K562 (cell line): ENCODE results near the gene NRCAM. TPM values are rescaled to one million over a fixed set of nuclear protein-coding genes. Genes with fewer than 3 reads are reported as not detected.

Experiments
- ATAC-seq: fragments of 200-7000 bp; cut with Tn5 transposase; 3 replicates; pipeline ENCODE4 v1.9.1; 2020; ENCODE audit warnings: moderate library complexity
- BruUV-seq: library from RNA; stranded (reverse); fragments of 400-500 nt; replicated peaks from 2 replicates; lab custom pipeline; 2021; lab: Mats Ljungman, UMichigan
- CTCF ChIA-PET: fragments of 300-600 bp; formaldehyde crosslinking; extraction: SDS; loops from one replicate; lab custom pipeline; 2021; ENCODE audit warnings: low intra/inter-chr PET ratio; lab: Yijun Ruan, JAX
- POLR2A ChIA-PET: fragments of 300-600, 350-650 bp; sonication (Branson Sonifier 250); formaldehyde crosslinking; extraction: SDS; loops from one replicate; lab custom pipeline; 2021; ENCODE audit warnings: antibody characterized with exemption, inconsistent platforms; lab: Yijun Ruan, JAX
- DNase-seq, 4 experiments: peaks; one replicate each; pipeline versions ENCODE4 v3.0.0 to v3.0.0-alpha.2; 2011 to 2018; ENCODE audit warnings: low spot score in 3 of 4, mixed read lengths in 3 of 4; ENCODE audit errors: extremely low read depth in 1 of 4
- FAIRE-seq: peaks from 2 replicates; lab custom pipeline; 2011; peaks lifted over from hg19 to GRCh38; lab: Jason Lieb, UNC
- H2AFZ ChIP-seq: 2 replicates; pipeline ENCODE4 v1.6.0; 2011; ENCODE audit warnings: low read depth, low read length, control low read depth, inconsistent platforms
- H3K27ac ChIP-seq: fragments of 200-600 bp; 3 replicates; pipeline ENCODE4 v1.8.0; 2011; ENCODE audit warnings: low read depth, mild to moderate bottlenecking, control low read depth, inconsistent platforms, low read length, moderate library complexity, mixed read lengths; ENCODE audit errors: extremely low read depth
- H3K27me3 ChIP-seq, 2 experiments: fragments of 300-600 bp in 1 of 2; 2 replicates in 1 of 2; 3 replicates in 1 of 2; pipeline versions ENCODE4 v1.6.0 to v1.8.0; 2011; ENCODE audit warnings: inconsistent platforms in 2 of 2, low read length in 2 of 2, mild to moderate bottlenecking in 1 of 2, mixed read lengths in 1 of 2, moderate library complexity in 1 of 2; ENCODE audit not compliant: control insufficient read depth in 2 of 2, insufficient read depth in 2 of 2
- H3K36me3 ChIP-seq: fragments of 300-600 bp; 3 replicates; pipeline ENCODE4 v1.8.0; 2011; ENCODE audit warnings: mild to moderate bottlenecking, low read length, inconsistent platforms; ENCODE audit not compliant: control insufficient read depth, insufficient read depth
- H3K4me1 ChIP-seq, 2 experiments: fragments of 200-600 bp in 1 of 2; replicated peaks in 1 of 2; 2 replicates in 1 of 2; 3 replicates in 1 of 2; pipeline versions ENCODE4 v1.5.1 to v1.8.0; 2011; ENCODE audit warnings: inconsistent platforms in 2 of 2, low read length in 2 of 2, mild to moderate bottlenecking in 1 of 2, mixed read lengths in 1 of 2, moderate library complexity in 1 of 2; ENCODE audit not compliant: control insufficient read depth in 2 of 2, insufficient read depth in 2 of 2
- H3K4me2 ChIP-seq: 2 replicates; pipeline ENCODE4 v1.6.1; 2011; ENCODE audit warnings: low read length, control low read depth, inconsistent platforms, mixed read lengths; ENCODE audit not compliant: insufficient read depth
- H3K4me3 ChIP-seq: fragments of 200-600 bp; sonication (generic), shearing (Covaris generic); 2 replicates; pipeline ENCODE4 v1.5.1; 2016; ENCODE audit warnings: control low read depth, inconsistent platforms
- H3K79me2 ChIP-seq: fragments of 200-600 bp; 3 replicates; pipeline ENCODE4 v1.8.0; 2011; ENCODE audit warnings: low read length, inconsistent platforms; ENCODE audit not compliant: control insufficient read depth, insufficient read depth
- H3K9ac ChIP-seq, 2 experiments: 2 replicates each; pipeline versions ENCODE4 v1.6.0 to v1.6.1; 2011; ENCODE audit warnings: low read depth in 2 of 2, low read length in 2 of 2, control low read depth in 1 of 2, inconsistent platforms in 1 of 2, mild to moderate bottlenecking in 1 of 2, mixed read lengths in 1 of 2; ENCODE audit not compliant: insufficient read depth in 1 of 2
- H3K9me1 ChIP-seq: one replicate; pipeline ENCODE4 v1.6.0; 2011; ENCODE audit warnings: inconsistent platforms, mild to moderate bottlenecking, low read length, moderate library complexity; ENCODE audit not compliant: control insufficient read depth, insufficient read depth
- H3K9me3 ChIP-seq: replicated peaks from 2 replicates; pipeline ENCODE4 v1.5.1; 2011; ENCODE audit warnings: low read depth, low read length, inconsistent platforms; ENCODE audit not compliant: control insufficient read depth, insufficient read depth
- H4K20me1 ChIP-seq: replicated peaks from 2 replicates; pipeline ENCODE4 v1.6.1; 2011; ENCODE audit warnings: low read length, inconsistent platforms, mixed read lengths; ENCODE audit not compliant: control insufficient read depth, insufficient read depth
- ARID2 ChIP-seq: fragments of 450-650 bp; IDR thresholded peaks from 2 replicates; pipeline ENCODE4 v1.6.1; 2017; ENCODE audit warnings: antibody characterized with exemption, mild to moderate bottlenecking
- GATAD2B ChIP-seq: fragments of 450-650 bp; IDR thresholded peaks from 2 replicates; pipeline ENCODE4 v1.6.1; 2017; ENCODE audit warnings: mild to moderate bottlenecking, borderline replicate concordance
- MECOM ChIP-seq: fragments of 250-450 bp; sonication (Bioruptor Pico); IDR thresholded peaks from 2 replicates; pipeline ENCODE4 v1.8.0; 2022; ENCODE audit warnings: inconsistent platforms
- MIER1 ChIP-seq: fragments of 450-650 bp; IDR thresholded peaks from 2 replicates; pipeline ENCODE4 v1.6.1; 2016; ENCODE audit warnings: antibody characterized with exemption, mild to moderate bottlenecking, low read depth
- RHOXF2B ChIP-seq: fragments of 250-450 bp; sonication (Bioruptor Pico); conservative IDR thresholded peaks from 2 replicates; pipeline ENCODE4 v1.5.1; 2021
- TFAM ChIP-seq: fragments of 250-450 bp; sonication (Bioruptor Pico); conservative IDR thresholded peaks from 2 replicates; pipeline ENCODE4 v1.5.0; 2021; ENCODE audit warnings: mild to moderate bottlenecking, moderate library complexity
- WHSC1 ChIP-seq: IDR thresholded peaks from one replicate; pipeline ENCODE4 v1.6.1; 2012; ENCODE audit warnings: low read length, control low read depth, inconsistent platforms
- ZNF740 ChIP-seq, 3 experiments: fragments of 200-800 bp in 1 of 3; sonication (Bioruptor generic) in 1 of 3; sonication (generic) in 1 of 3; formaldehyde crosslinking in 1 of 3; IDR thresholded peaks; 2 replicates each; pipeline versions ENCODE4 v1.6.1 to v1.8.0; 2016 to 2022; ENCODE audit warnings: mild to moderate bottlenecking in 2 of 3, missing compliant biosample characterization in 2 of 3, missing genetic modification characterization in 2 of 3, missing genetic modification reagents in 1 of 3
- WGBS: fragments of 100-300 bp; shearing (Covaris generic); methylation state at CpG from one replicate; pipeline ENCODE4 v1.1.6; 2016; ENCODE audit warnings: low coverage, mixed read lengths; ENCODE audit not compliant: insufficient coverage; ENCODE audit errors: missing lambda C conversion rate; 5-methylcytosine and 5-hydroxymethylcytosine counted together
- in situ Hi-C: fragments of 300-500 bp; cut with MboI; formaldehyde crosslinking; loops from 4 replicates; pipeline ENCODE4 v1.15.0; 2018; ENCODE audit warnings: inconsistent platforms, mixed read lengths
- intact Hi-C: fragments of 100-400 bp; cut with micrococcal nuclease; formaldehyde crosslinking; loops from 2 replicates; pipeline ENCODE4 v1.14.2; 2022
- polyA plus RNA-seq, 8 experiments: library from polyadenylated mRNA; depleted of rRNA in 4 of 8; stranded (reverse) in 5 of 8; unstranded in 3 of 8; fragments of >200 nt; fragmentation: Nextera tagmentation in 2 of 8; fragmentation: Illumina TruSeq in 1 of 8; extraction: Ambion mirVana in 2 of 8; extraction: Trizol in 1 of 8; gene quantifications; 2 replicates each; pipeline versions ENCODE4 v1.2.1 to v1.2.3, GENCODE V29; 2011 to 2014; ENCODE audit warnings: inconsistent platforms in 1 of 8, missing spikeins in 1 of 8
- total RNA-seq, 7 experiments: library from RNA; depleted of rRNA in 6 of 7; stranded (reverse); fragments of >200 nt in 6 of 7; fragmentation: Illumina TruSeq in 2 of 7; extraction: Trizol in 2 of 7; gene quantifications; 2 replicates each; pipeline versions ENCODE4 v1.2.1 to v1.2.3, GENCODE V29; 2011 to 2021; ENCODE audit warnings: low replicate concordance in 1 of 7

NRCAM gene
- total and polyA plus RNA-seq, 9 of the 15 experiments (the other 6 are each of a cell fraction or from before 2014, with no cell fraction given), result 0.03 to 0.54 (median 0.12) TPM; not detected in 1

GRCh38 chr7:108367946-108368345 lies 88.3 kb downstream of the NRCAM start:
- no peaks in the 10 kb centered on the region for H3K9me1 ChIP-seq
- TF ChIP-seq ARID2, result no peak
- no peak for TF ChIP-seq ZNF740 (CRISPR knock-in tag; IDR thresholded peaks at IDR 0.05)
- TF ChIP-seq ZNF740 (tag; IDR thresholded peaks at IDR 0.05), result 0 out of 4 replicates have a peak, but pooled peaks of 1 of the 2 experiments have one; percentile 42
- TF ChIP-seq MECOM (CRISPR knock-in tag), result no peak
- TF ChIP-seq GATAD2B, result no peak
- TF ChIP-seq MIER1, result no peak
- no peak for TF ChIP-seq TFAM (CRISPR knock-in tag)
- TF ChIP-seq RHOXF2B (CRISPR knock-in tag), result no peak
- no peak for TF ChIP-seq WHSC1
- peaks cover 4 to 5% of the 10 kb centered on the region in 2 experiments; a peak in 1 of 5 replicates for H3K27me3 ChIP-seq
- H3K27ac ChIP-seq, result no peak overlapping the region
- FAIRE-seq (no peak), DNase-seq (peak in 1 of 4 experiments; percentile 15), ATAC-seq (no peak)
- BruUV-seq, result no TSS peak
- no peak overlapping the region for H3K9ac ChIP-seq
- CTCF ChIA-PET, result no interaction called here
- no peaks in the 10 kb centered on the region for H3K79me2 ChIP-seq
- 4% methylated on average over 6 of the region's 6 CpGs for WGBS
- H3K4me2 ChIP-seq, result no peak overlapping the region
- no peaks in the 10 kb centered on the region for H4K20me1 ChIP-seq
- no peaks in the 10 kb centered on the region for H3K9me3 ChIP-seq
- intact Hi-C loops (loop anchor here (5.0 kb wide), 1 partner anchor 186 kb away; no protein-coding TSS in a partner anchor), in situ Hi-C loops (no loop called here)
- no peak overlapping the region for H3K4me3 ChIP-seq
- POLR2A ChIA-PET, result no interaction called here
- no peaks in the 10 kb centered on the region for H3K4me1 ChIP-seq
- H3K36me3 ChIP-seq, result no peaks in the 10 kb centered on the region
- no peak overlapping the region for H2AFZ ChIP-seq
